ENCODE measurements around the gene GGN. TPM values are rescaled to one million over a fixed set of nuclear protein-coding genes. Genes with fewer than 3 reads are reported as not detected.

GGN gene
- total RNA-seq, 1 donor from 2014 or later, result 0.64 TPM

- DNase-seq (ENCODE audit: extremely low read depth, low read depth, low spot score), result no peak
Measured at GRCh38 chr19:38388349-38389100, 691 bp upstream of the GGN start, which contains the start of gene SPRED3. TSS of gene SPRED3 (plus strand) at chr19:38388697. CDS start at chr19:38390303, 1,606 bp downstream.

GRCh38 chr19:38386971-38387549 lies 774 bp downstream of the GGN start:
- DNase-seq (ENCODE audit: extremely low read depth, low read depth, low spot score), result no peak

GRCh38 chr19:38386300-38386970 lies 1.4 kb downstream of the GGN start:
- no peak for DNase-seq (ENCODE audit: extremely low read depth, low read depth, low spot score)

GRCh38 chr19:38385804-38386257 lies 2.0 kb downstream of the GGN start:
- DNase-seq (ENCODE audit: extremely low read depth, low read depth, low spot score), result no peak

GRCh38 chr19:38385057-38385803 lies 2.6 kb downstream of the GGN start:
- DNase-seq (ENCODE audit: extremely low read depth, low read depth, low spot score), result no peak

- DNase-seq (ENCODE audit: extremely low read depth, low read depth, low spot score), result no peak
Measured at GRCh38 chr19:38384209-38385027, 3.4 kb downstream of the GGN start.

GRCh38 chr19:38383743-38384142 lies 4.1 kb downstream of the GGN start:
- no peak for DNase-seq (ENCODE audit: extremely low read depth, low read depth, low spot score)

- DNase-seq (ENCODE audit: extremely low read depth, low read depth, low spot score), result no peak
Measured at GRCh38 chr19:38383184-38383583, 4.7 kb downstream of the GGN start.

- DNase-seq (ENCODE audit: extremely low read depth, low read depth, low spot score), result no peak
Measured at GRCh38 chr19:38381138-38381537, 6.7 kb downstream of the GGN start.

- no peak for DNase-seq (ENCODE audit: extremely low read depth, low read depth, low spot score)
Measured at GRCh38 chr19:38378866-38379265, 9.0 kb downstream of the GGN start.

GRCh38 chr19:38377052-38377451 lies 10.8 kb downstream of the GGN start:
- DNase-seq (ENCODE audit: extremely low read depth, low read depth, low spot score), result no peak

- no peak for DNase-seq (ENCODE audit: extremely low read depth, low read depth, low spot score)
Measured at GRCh38 chr19:38376576-38376975, 11.3 kb downstream of the GGN start.

- no peak for DNase-seq (ENCODE audit: extremely low read depth, low read depth, low spot score)
Measured at GRCh38 chr19:38375748-38376147, 12.1 kb downstream of the GGN start.

- no peak for DNase-seq (ENCODE audit: extremely low read depth, low read depth, low spot score)
Measured at GRCh38 chr19:38375098-38375493, 12.7 kb downstream of the GGN start.

GRCh38 chr19:38374332-38375097 lies 13.3 kb downstream of the GGN start, which contains the start of gene PSMD8:
TSS of gene PSMD8 (plus strand) at chr19:38374571. CDS start at chr19:38374602, 31 bp downstream.
- DNase-seq (ENCODE audit: extremely low read depth, low read depth, low spot score), result peak; percentile 90

- DNase-seq (ENCODE audit: extremely low read depth, low read depth, low spot score), result no peak
Measured at GRCh38 chr19:38373907-38374331, 13.9 kb downstream of the GGN start.

GRCh38 chr19:38371081-38371480 lies 16.8 kb downstream of the GGN start:
- DNase-seq (ENCODE audit: extremely low read depth, low read depth, low spot score), result no peak

GRCh38 chr19:38370299-38370698 lies 17.5 kb downstream of the GGN start:
- DNase-seq (ENCODE audit: extremely low read depth, low read depth, low spot score), result no peak

GRCh38 chr19:38369584-38369983 lies 18.2 kb downstream of the GGN start:
- no peak for DNase-seq (ENCODE audit: extremely low read depth, low read depth, low spot score)
